Liver (tissue), 9 donors: Measurements from ENCODE around the gene MACROD1. TPM values are rescaled to one million over a fixed set of nuclear protein-coding genes. Genes with fewer than 3 reads are reported as not detected.

Source experiments
- DNase-seq: peaks from one replicate; pipeline ENCODE4 v3.0.0-alpha.2; 2017; ENCODE audit warnings: low spot score
- H3K27ac ChIP-seq, 2 donors: one replicate each; pipeline ENCODE4 v1.7.0; 2013; ENCODE audit warnings: inconsistent platforms in 2 of 2, low read length in 2 of 2, control low read depth in 1 of 2, low read depth in 1 of 2, mild to moderate bottlenecking in 1 of 2
- H3K27me3 ChIP-seq, 4 donors: one replicate each; pipeline versions ENCODE4 v1.6.1 to v1.7.0; 2013; ENCODE audit warnings: low read length in 3 of 4, inconsistent platforms in 1 of 4, mild to moderate bottlenecking in 1 of 4, moderate library complexity in 1 of 4; ENCODE audit not compliant: control insufficient read depth in 4 of 4, insufficient read depth in 4 of 4
- H3K36me3 ChIP-seq, 4 donors: one replicate each; pipeline versions ENCODE4 v1.6.1 to v1.7.0; 2013; ENCODE audit warnings: low read length in 3 of 4, mild to moderate bottlenecking in 3 of 4, low read depth in 1 of 4, moderate library complexity in 1 of 4; ENCODE audit not compliant: control insufficient read depth in 4 of 4, insufficient read depth in 3 of 4
- H3K4me1 ChIP-seq, 4 donors: one replicate each; pipeline versions ENCODE4 v1.6.1 to v1.7.0; 2013; ENCODE audit warnings: low read length in 3 of 4, mild to moderate bottlenecking in 3 of 4, moderate library complexity in 1 of 4; ENCODE audit not compliant: control insufficient read depth in 4 of 4, insufficient read depth in 4 of 4
- H3K4me3 ChIP-seq, 3 donors: one replicate each; pipeline versions ENCODE4 v1.6.1 to v1.7.0; 2013; ENCODE audit warnings: low read length in 3 of 3, control low read depth in 1 of 3, low read depth in 1 of 3, mild to moderate bottlenecking in 1 of 3
- H3K9ac ChIP-seq, 2 donors: one replicate each; pipeline ENCODE4 v1.7.0; 2013; ENCODE audit warnings: low read length in 2 of 2, mild to moderate bottlenecking in 2 of 2, moderate library complexity in 2 of 2, control low read depth in 1 of 2, low read depth in 1 of 2
- H3K9me3 ChIP-seq, 4 donors: one replicate each; pipeline versions ENCODE4 v1.6.1 to v1.7.0; 2013; ENCODE audit warnings: low read length in 3 of 4; ENCODE audit not compliant: control insufficient read depth in 4 of 4
- EGR1 ChIP-seq, 2 donors: IDR thresholded peaks; 2 replicates each; pipeline ENCODE4 v1.6.1; 2016 to 2018; ENCODE audit warnings: antibody characterized with exemption in 2 of 2, low read depth in 2 of 2
- FOXA1 ChIP-seq: IDR thresholded peaks from 2 replicates; pipeline ENCODE4 v1.6.1; 2016; ENCODE audit warnings: antibody characterized with exemption
- FOXA2 ChIP-seq: IDR thresholded peaks from 2 replicates; pipeline ENCODE4 v1.6.1; 2016; ENCODE audit warnings: antibody characterized with exemption
- HNF4A ChIP-seq, 2 donors: conservative IDR thresholded peaks; 2 replicates each; pipeline ENCODE4 v1.6.1; 2016; ENCODE audit warnings: antibody characterized with exemption in 2 of 2, mild to moderate bottlenecking in 2 of 2
- HNF4G ChIP-seq: IDR thresholded peaks from 2 replicates; pipeline ENCODE4 v1.6.1; 2016; ENCODE audit warnings: antibody characterized with exemption
- NR2F2 ChIP-seq: IDR thresholded peaks from 2 replicates; pipeline ENCODE4 v1.6.1; 2016; ENCODE audit warnings: antibody characterized with exemption
- RAD21 ChIP-seq, 2 donors: IDR thresholded peaks; 2 replicates each; pipeline ENCODE4 v1.6.1; 2016; ENCODE audit warnings: antibody characterized with exemption in 2 of 2, mild to moderate bottlenecking in 2 of 2
- RXRA ChIP-seq, 2 donors: IDR thresholded peaks; 2 replicates each; pipeline ENCODE4 v1.6.1; 2017 to 2018; ENCODE audit warnings: antibody characterized with exemption in 2 of 2, mild to moderate bottlenecking in 1 of 2
- SP1 ChIP-seq: IDR thresholded peaks from 2 replicates; pipeline ENCODE4 v1.6.1; 2018; ENCODE audit warnings: antibody characterized with exemption, mild to moderate bottlenecking
- TAF1 ChIP-seq: conservative IDR thresholded peaks from 2 replicates; pipeline ENCODE4 v1.6.1; 2016; ENCODE audit warnings: antibody characterized with exemption, mild to moderate bottlenecking
- YY1 ChIP-seq: IDR thresholded peaks from 2 replicates; pipeline ENCODE4 v1.6.1; 2016; ENCODE audit warnings: antibody characterized with exemption, mild to moderate bottlenecking
- WGBS: extraction: QIAGEN DNeasy Blood & Tissue Kit; methylation state at CpG from one replicate; pipeline ENCODE4 v1.1.7; 2013; 5-methylcytosine and 5-hydroxymethylcytosine counted together
- polyA plus RNA-seq, 2 donors: library from polyadenylated mRNA; stranded (reverse) in 1 of 2; unstranded in 1 of 2; fragments of 200-250 nt in 1 of 2; fragments of >200 nt in 1 of 2; fragmentation: Nextera tagmentation in 1 of 2; extraction: Ambion mirVana in 1 of 2; gene quantifications; one replicate each; pipeline versions ENCODE4 v1.2.1 to v1.2.3, GENCODE V29; 2013 to 2015
- total RNA-seq, 2 donors: library from RNA; depleted of rRNA; stranded (reverse); fragments of >200 nt; gene quantifications; one replicate each; pipeline ENCODE4 v1.2.3, GENCODE V29; 2014
- TF ChIP-seq, protein P1 (sequence below): IDR thresholded peaks from 2 replicates; pipeline ENCODE4 v1.6.1; 2016; ENCODE audit warnings: antibody characterized with exemption, mild to moderate bottlenecking
- TF ChIP-seq, protein P2 (sequence below): fragments of 150-350 bp; IDR thresholded peaks from 2 replicates; pipeline ENCODE4 v1.5.1; 2017; ENCODE audit warnings: improper control_type of control experiment, low read depth, low read length; ENCODE audit not compliant: missing input control
- TF ChIP-seq, protein P3 (sequence below): IDR thresholded peaks from 2 replicates; pipeline ENCODE4 v1.6.1; 2016; ENCODE audit warnings: antibody characterized with exemption
- TF ChIP-seq, protein P4 (sequence below): IDR thresholded peaks from 2 replicates; pipeline ENCODE4 v1.6.1; 2016; ENCODE audit warnings: antibody characterized with exemption
- TF ChIP-seq, protein P5 (sequence below): IDR thresholded peaks from 2 replicates; pipeline ENCODE4 v1.6.1; 2016; ENCODE audit warnings: antibody characterized with exemption
- donor health status: healthy.
- donor health status: healthy.
- donor health status: healthy.
- donor health status: healthy.
- donor health status: healthy.

MACROD1 gene
- total and polyA plus RNA-seq, 4 donors, result 8.9 to 25.9 (median 13.1) TPM

DNA sequence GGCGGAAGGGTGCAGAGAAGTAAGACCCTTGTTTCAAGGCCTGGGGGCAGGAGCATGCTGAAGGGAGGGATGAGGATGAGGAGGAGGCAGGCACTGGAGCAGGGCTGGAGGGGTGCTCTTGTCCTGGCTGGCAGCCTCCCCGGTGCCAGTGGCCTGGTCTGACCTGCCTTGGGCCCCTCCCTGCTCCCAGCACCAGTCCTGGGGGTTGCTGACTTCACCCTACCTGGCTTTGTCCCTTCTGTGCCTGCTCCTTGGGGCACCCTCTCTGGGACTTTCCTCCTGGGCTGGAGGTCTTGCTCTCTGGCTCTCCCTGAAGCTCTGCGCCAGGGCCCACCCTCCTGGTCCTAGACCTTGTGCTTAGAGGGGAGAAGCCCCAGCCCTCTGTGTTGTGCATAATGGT lies 134.9 kb downstream of the MACROD1 start:
- TF ChIP-seq HNF4G (no peak), RAD21 (IDR thresholded peaks at IDR 0.05) (no peak), RXRA (IDR thresholded peaks at IDR 0.05) (no peak), FOXA1 (no peak), YY1 (no peak), SP1 (no peak), FOXA2 (no peak), EGR1 (IDR thresholded peaks at IDR 0.05; ENCODE audit: low read depth in 2 of 2) (no peak), HNF4A (conservative IDR thresholded peaks at IDR 0.05) (no peak), TAF1 (no peak)
- TF ChIP-seq, protein P1, sequence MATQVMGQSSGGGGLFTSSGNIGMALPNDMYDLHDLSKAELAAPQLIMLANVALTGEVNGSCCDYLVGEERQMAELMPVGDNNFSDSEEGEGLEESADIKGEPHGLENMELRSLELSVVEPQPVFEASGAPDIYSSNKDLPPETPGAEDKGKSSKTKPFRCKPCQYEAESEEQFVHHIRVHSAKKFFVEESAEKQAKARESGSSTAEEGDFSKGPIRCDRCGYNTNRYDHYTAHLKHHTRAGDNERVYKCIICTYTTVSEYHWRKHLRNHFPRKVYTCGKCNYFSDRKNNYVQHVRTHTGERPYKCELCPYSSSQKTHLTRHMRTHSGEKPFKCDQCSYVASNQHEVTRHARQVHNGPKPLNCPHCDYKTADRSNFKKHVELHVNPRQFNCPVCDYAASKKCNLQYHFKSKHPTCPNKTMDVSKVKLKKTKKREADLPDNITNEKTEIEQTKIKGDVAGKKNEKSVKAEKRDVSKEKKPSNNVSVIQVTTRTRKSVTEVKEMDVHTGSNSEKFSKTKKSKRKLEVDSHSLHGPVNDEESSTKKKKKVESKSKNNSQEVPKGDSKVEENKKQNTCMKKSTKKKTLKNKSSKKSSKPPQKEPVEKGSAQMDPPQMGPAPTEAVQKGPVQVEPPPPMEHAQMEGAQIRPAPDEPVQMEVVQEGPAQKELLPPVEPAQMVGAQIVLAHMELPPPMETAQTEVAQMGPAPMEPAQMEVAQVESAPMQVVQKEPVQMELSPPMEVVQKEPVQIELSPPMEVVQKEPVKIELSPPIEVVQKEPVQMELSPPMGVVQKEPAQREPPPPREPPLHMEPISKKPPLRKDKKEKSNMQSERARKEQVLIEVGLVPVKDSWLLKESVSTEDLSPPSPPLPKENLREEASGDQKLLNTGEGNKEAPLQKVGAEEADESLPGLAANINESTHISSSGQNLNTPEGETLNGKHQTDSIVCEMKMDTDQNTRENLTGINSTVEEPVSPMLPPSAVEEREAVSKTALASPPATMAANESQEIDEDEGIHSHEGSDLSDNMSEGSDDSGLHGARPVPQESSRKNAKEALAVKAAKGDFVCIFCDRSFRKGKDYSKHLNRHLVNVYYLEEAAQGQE, result no peak
- TF ChIP-seq, protein P2, sequence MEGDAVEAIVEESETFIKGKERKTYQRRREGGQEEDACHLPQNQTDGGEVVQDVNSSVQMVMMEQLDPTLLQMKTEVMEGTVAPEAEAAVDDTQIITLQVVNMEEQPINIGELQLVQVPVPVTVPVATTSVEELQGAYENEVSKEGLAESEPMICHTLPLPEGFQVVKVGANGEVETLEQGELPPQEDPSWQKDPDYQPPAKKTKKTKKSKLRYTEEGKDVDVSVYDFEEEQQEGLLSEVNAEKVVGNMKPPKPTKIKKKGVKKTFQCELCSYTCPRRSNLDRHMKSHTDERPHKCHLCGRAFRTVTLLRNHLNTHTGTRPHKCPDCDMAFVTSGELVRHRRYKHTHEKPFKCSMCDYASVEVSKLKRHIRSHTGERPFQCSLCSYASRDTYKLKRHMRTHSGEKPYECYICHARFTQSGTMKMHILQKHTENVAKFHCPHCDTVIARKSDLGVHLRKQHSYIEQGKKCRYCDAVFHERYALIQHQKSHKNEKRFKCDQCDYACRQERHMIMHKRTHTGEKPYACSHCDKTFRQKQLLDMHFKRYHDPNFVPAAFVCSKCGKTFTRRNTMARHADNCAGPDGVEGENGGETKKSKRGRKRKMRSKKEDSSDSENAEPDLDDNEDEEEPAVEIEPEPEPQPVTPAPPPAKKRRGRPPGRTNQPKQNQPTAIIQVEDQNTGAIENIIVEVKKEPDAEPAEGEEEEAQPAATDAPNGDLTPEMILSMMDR, result no peak
- TF ChIP-seq, protein P3, sequence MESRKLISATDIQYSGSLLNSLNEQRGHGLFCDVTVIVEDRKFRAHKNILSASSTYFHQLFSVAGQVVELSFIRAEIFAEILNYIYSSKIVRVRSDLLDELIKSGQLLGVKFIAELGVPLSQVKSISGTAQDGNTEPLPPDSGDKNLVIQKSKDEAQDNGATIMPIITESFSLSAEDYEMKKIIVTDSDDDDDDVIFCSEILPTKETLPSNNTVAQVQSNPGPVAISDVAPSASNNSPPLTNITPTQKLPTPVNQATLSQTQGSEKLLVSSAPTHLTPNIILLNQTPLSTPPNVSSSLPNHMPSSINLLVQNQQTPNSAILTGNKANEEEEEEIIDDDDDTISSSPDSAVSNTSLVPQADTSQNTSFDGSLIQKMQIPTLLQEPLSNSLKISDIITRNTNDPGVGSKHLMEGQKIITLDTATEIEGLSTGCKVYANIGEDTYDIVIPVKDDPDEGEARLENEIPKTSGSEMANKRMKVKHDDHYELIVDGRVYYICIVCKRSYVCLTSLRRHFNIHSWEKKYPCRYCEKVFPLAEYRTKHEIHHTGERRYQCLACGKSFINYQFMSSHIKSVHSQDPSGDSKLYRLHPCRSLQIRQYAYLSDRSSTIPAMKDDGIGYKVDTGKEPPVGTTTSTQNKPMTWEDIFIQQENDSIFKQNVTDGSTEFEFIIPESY, result no peak
- TF ChIP-seq, protein P4, sequence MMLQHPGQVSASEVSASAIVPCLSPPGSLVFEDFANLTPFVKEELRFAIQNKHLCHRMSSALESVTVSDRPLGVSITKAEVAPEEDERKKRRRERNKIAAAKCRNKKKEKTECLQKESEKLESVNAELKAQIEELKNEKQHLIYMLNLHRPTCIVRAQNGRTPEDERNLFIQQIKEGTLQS, result no peak
- Histone ChIP-seq H3K4me1 (peaks cover 0 to 8% (median 4%) of the 10 kb centered on the region in 4 donors), H3K36me3 (no peaks in the 10 kb centered on the region), H3K27me3 (no peaks in the 10 kb centered on the region), H3K4me3 (no peak overlapping the region), H3K27ac (no peak overlapping the region), H3K9ac (no peak overlapping the region), H3K9me3 (no peaks in the 10 kb centered on the region)
- WGBS, result 90% methylated on average over 3 of the region's 3 CpGs
- no peak for DNase-seq

DNA sequence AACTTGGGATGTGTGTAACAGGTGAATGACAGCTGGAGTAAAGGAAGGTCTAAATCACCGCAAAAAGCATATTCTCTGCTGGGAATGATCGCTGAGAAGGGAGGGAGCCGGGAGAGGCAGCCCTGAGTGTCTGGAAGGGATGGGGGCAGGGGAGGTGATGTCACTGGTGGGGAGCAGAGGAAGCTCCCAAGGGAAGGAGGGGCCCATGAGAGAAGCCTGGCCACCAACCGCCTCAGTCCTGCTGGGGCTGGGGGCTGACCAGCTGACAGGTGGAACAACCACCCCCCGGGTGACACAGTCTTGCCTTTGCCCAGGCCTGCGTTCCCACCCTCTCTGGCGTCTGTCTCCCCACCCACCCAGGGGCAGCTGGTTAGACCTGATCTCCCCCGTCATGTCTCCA lies 136.1 kb downstream of the MACROD1 start:
- WGBS, result 90% methylated on average over 8 of the region's 8 CpGs
- H3K27me3 ChIP-seq, result no peaks in the 10 kb centered on the region
- H3K9ac ChIP-seq, result no peak overlapping the region
- H3K27ac ChIP-seq, result no peak overlapping the region
- H3K9me3 ChIP-seq, result no peaks in the 10 kb centered on the region
- no peaks in the 10 kb centered on the region for H3K36me3 ChIP-seq
- H3K4me1 ChIP-seq, result peaks cover 0 to 3% (median 1%) of the 10 kb centered on the region in 4 donors
- no peak for DNase-seq
- H3K4me3 ChIP-seq, result no peak overlapping the region
- TF ChIP-seq, protein P5, sequence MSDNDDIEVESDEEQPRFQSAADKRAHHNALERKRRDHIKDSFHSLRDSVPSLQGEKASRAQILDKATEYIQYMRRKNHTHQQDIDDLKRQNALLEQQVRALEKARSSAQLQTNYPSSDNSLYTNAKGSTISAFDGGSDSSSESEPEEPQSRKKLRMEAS, result no peak
- no peak for TF ChIP-seq NR2F2
- TF ChIP-seq, protein P4, result no peak
- no peak for TF ChIP-seq FOXA2
- no peak for TF ChIP-seq YY1
- TF ChIP-seq, protein P3, result no peak
- TF ChIP-seq FOXA1, result no peak
- TF ChIP-seq, protein P1, result no peak
